Right cardiac atrium (tissue), 5 donors: ENCODE data around the gene PGM1. TPM values are rescaled to one million over a fixed set of nuclear protein-coding genes. Genes with fewer than 3 reads are reported as not detected.

ENCODE experiments used
- ATAC-seq, 2 donors: fragments of 200-7000 bp; cut with Tn5 transposase; one replicate each; pipeline versions ENCODE4 v1.8.0 to v1.9.1; 2020; ENCODE audit warnings: moderate library complexity in 2 of 2, mild to moderate bottlenecking in 1 of 2
- DNase-seq, 3 donors: peaks; one replicate each; pipeline ENCODE4 v3.0.0-alpha.2; 2020
- H3K27ac ChIP-seq: one replicate; pipeline ENCODE4 v1.5.1; 2013; ENCODE audit warnings: mild to moderate bottlenecking, low read length, control low read depth, moderate library complexity
- H3K27me3 ChIP-seq: one replicate; pipeline ENCODE4 v1.6.1; 2013; ENCODE audit not compliant: control insufficient read depth, insufficient read depth
- H3K4me1 ChIP-seq: one replicate; pipeline ENCODE4 v1.6.1; 2013; ENCODE audit warnings: low read length; ENCODE audit not compliant: control insufficient read depth, insufficient read depth
- H3K4me3 ChIP-seq: one replicate; pipeline ENCODE4 v1.5.1; 2013; ENCODE audit warnings: low read length, control low read depth
- H3K9me3 ChIP-seq: one replicate; pipeline ENCODE4 v1.6.1; 2013; ENCODE audit warnings: low read length; ENCODE audit not compliant: control insufficient read depth
- WGBS: extraction: QIAGEN DNeasy Blood & Tissue Kit; methylation state at CpG from one replicate; pipeline ENCODE4 v1.1.7; 2013; 5-methylcytosine and 5-hydroxymethylcytosine counted together
- intact Hi-C, 4 donors: fragments of 100-400 bp; cut with DNase I; formaldehyde crosslinking; loops; one replicate each; pipeline versions ENCODE4 v1.11.0 to v1.14.0; 2022 to 2023
- polyA plus RNA-seq: library from polyadenylated mRNA; stranded (reverse); fragments of 200-250 nt; gene quantifications from one replicate; pipeline ENCODE4 v1.2.3, GENCODE V29; 2013
- total RNA-seq, 4 donors: library from RNA; stranded (reverse); fragmentation: NEBNext Ultra II Directional; extraction: Animal tissue kit (Norgen Biotek cat#: 25700); gene quantifications; one replicate each; pipeline ENCODE4 v1.2.1, GENCODE V29; 2021
- donor health status: healthy with polysubstance abuse.
- donor health status: DM: no; HTN: yes; CAD: no.
- donor health status: DM: no; HTN: no; CAD: no.
- donor health status: DM: no; HTN: yes; CAD: no; lungs with severe emphysema.
- donor health status: DM: yes; HTN: yes; CAD: no.

Gene PGM1
- total and polyA plus RNA-seq, 5 donors, result 96.2 to 255 (median 222) TPM

DNA sequence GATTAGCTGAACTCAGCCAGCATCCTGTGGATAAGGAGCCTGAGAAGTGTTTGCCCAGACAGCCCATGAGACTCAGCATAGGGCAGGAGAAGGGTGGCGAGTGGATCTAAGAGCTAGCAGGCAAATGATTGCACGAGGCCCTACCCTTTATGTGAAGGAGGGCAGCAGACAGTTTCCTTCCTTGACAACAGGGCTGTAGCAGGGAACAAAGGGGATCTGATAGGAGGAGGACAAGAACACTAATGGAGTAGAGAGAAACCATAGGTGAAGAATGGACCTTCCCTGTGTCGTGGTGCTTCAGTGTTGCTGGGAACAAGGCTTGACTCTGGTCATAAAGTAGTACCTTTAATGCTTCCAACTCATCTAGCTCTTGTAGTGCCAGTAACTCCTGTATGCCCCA is 84.3 kb downstream of the PGM1 start:
- 85% methylated on average over 3 of the region's 3 CpGs for WGBS
- intact Hi-C loops, result loop anchor here (5.0 to 10.0 kb wide), 2 partner anchors 567 to 570 kb away; no protein-coding TSS in a partner anchor
- no peak overlapping the region for H3K27ac ChIP-seq
- ATAC-seq (no peak), DNase-seq (no peak)
- no peak overlapping the region for H3K4me3 ChIP-seq
- H3K27me3 ChIP-seq, result no peaks in the 10 kb centered on the region
- no peaks in the 10 kb centered on the region for H3K9me3 ChIP-seq
- H3K4me1 ChIP-seq, result no peaks in the 10 kb centered on the region

DNA sequence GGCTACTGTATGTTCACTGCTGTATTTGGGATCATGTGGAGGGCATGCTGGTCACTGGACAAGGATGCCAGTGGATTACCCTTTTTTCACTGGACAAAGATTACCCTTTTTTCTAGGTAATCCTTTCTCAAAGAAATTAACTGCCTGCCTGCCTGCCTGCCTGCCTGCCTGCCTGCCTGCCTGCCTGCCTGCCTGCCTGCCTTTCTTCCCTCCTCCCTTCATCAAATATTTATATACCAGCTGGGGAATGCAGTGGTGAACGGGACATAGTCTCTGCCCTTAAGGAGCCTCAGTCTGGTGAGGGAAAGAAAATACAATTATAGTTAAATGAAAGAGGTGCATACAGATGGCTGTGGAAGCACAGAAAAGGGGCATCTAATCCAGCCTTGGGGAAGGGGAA is 85.0 kb downstream of the PGM1 start:
- H3K9me3 ChIP-seq, result no peaks in the 10 kb centered on the region
- no peak for ATAC-seq
- WGBS, result 85% methylated on average over 1 of the region's 1 CpG
- no peaks in the 10 kb centered on the region for H3K27me3 ChIP-seq
- intact Hi-C loops, result loop anchor here (5.0 to 10.0 kb wide), 2 partner anchors 567 to 569 kb away; no protein-coding TSS in a partner anchor
- DNase-seq, result no peak
- no peak overlapping the region for H3K4me3 ChIP-seq
- H3K4me1 ChIP-seq, result no peaks in the 10 kb centered on the region
- H3K27ac ChIP-seq, result no peak overlapping the region

DNA sequence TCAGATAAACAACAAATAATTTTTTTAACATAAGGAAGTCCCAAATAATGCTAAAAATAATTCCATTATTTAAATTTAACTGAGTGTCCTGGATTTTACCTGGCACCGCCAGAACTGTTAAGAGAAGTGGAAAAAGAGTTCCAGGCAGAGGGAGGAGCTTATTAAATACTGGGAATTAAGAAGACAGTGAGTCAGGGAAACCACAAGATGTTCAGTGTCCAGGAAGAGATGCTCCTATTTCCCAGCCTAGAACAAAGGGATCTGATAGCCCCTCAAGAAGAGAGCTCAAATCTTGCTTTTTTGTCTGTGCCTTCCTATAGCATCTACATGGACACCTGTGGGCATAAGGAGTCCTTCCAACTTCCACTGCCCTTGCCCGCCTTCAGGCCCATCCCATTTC is 85.9 kb downstream of the PGM1 start:
- Histone ChIP-seq H3K27me3 (no peaks in the 10 kb centered on the region), H3K9me3 (no peaks in the 10 kb centered on the region), H3K27ac (no peak overlapping the region), H3K4me1 (no peaks in the 10 kb centered on the region), H3K4me3 (no peak overlapping the region)
- intact Hi-C loops, result loop anchor here (5.0 to 10.0 kb wide), 2 partner anchors 566 to 568 kb away; no protein-coding TSS in a partner anchor
- ATAC-seq (no peak), DNase-seq (no peak)
- WGBS, result 93% methylated on average over 2 of the region's 2 CpGs

DNA sequence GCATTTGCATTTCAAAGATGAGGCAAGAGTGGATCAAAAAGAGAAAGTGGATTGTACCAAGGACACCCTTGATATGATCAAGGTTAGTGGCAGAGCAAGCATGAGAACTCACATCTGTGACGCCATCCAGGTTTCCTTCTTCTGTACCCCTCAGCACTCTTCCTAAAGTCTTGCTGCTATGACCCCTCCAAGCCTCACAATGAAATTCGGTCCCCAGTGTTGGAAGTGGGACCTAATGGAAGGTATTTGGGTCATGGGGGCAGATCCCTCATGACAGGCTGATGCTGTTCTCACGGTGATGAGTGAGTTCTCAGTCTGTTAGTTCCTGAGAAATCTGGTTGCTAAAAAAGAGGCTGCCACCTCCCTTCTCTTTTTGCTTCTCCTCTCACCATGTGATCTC is 86.4 kb downstream of the PGM1 start:
- DNase-seq (no peak), ATAC-seq (no peak)
- Histone ChIP-seq H3K27me3 (no peaks in the 10 kb centered on the region), H3K4me1 (no peaks in the 10 kb centered on the region), H3K27ac (no peak overlapping the region), H3K4me3 (no peak overlapping the region), H3K9me3 (no peaks in the 10 kb centered on the region)
- intact Hi-C loops, result loop anchor here (5.0 to 10.0 kb wide), 2 partner anchors 565 to 568 kb away; no protein-coding TSS in a partner anchor
- WGBS, result 89% methylated on average over 3 of the region's 3 CpGs

DNA sequence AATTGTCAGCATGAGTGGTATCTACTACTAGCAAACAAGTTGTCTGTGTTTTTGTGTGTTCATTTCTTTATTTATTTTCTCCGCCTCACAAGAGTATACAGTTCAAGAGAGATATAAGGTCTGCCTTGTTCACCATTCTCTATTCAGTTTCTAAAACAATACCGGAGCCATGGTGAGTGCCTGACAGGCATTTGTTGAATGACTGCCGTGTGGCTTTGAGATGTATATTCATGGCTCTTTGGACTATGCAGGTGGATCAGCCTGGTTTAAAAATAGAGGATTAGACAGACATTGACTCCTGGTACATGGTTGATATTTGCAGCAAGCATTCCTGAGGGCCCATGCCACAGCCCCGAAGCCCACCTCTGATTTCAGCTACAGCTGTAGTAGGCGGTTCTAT is 89.7 kb downstream of the PGM1 start:
- intact Hi-C loops, result loop anchor here in 1 of 4 donors (10.0 kb wide), 1 partner anchor 452 kb away; no protein-coding TSS in a partner anchor
- WGBS, result 94% methylated on average over 5 of the region's 5 CpGs
- no peak overlapping the region for H3K4me3 ChIP-seq

DNA sequence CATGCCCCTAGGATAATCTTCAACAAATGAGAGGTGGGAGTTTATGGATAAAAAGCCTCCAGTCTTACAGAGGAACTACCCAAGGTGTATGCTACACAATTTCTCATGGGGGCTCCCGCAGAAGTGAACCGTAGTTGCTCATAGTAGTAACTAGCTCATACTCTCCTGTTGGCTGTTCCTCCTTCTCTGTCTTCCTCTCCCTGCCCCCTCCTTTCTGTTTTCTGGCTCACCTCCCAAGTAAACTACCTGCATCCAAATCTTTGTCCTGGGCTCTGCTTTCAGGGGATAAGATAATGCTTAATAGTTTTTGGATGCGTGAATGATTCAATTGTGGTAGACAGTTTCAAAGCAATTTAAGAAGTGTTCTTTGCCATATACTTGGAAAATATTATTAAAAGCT is 90.5 kb downstream of the PGM1 start:
- intact Hi-C loops, result loop anchor here in 1 of 4 donors (10.0 kb wide), 1 partner anchor 451 kb away; no protein-coding TSS in a partner anchor
- 64% methylated on average over 3 of the region's 3 CpGs for WGBS
- ATAC-seq, result no peak

More for the DNA sequence above, 89.7 kb downstream of the PGM1 start:
- no peak for ATAC-seq
- Histone ChIP-seq H3K27ac (no peak overlapping the region), H3K4me1 (no peaks in the 10 kb centered on the region), H3K9me3 (no peaks in the 10 kb centered on the region), H3K27me3 (no peaks in the 10 kb centered on the region)
- DNase-seq, result no peak

DNA sequence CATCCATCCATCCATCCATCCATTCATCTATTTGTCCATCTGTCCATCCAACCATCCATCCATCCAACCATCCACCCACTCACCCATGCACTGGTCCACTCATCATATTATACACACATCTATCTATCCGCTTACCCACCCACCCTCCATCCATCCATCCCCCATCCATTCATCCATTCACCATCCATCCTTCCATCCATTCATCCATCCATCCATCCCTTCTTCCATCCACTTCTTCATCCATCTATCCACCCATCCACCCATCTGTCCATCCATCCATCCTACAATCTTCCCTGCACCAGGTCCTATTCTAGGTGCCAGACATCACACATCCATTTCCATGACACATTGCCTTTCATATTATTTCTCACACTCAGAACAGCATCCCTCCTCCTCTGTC is 93.5 kb downstream of the PGM1 start:
- ATAC-seq (no peak), DNase-seq (no peak)
- Histone ChIP-seq H3K9me3 (no peaks in the 10 kb centered on the region), H3K27ac (no peak overlapping the region), H3K27me3 (no peaks in the 10 kb centered on the region), H3K4me1 (no peaks in the 10 kb centered on the region), H3K4me3 (no peak overlapping the region)
- WGBS, result 98% methylated on average over 1 of the region's 1 CpG
- intact Hi-C loops, result loop anchor here in 1 of 4 donors (10.0 kb wide), 1 partner anchor 448 kb away; no protein-coding TSS in a partner anchor

More for the DNA sequence above, 90.5 kb downstream of the PGM1 start:
- Histone ChIP-seq H3K27me3 (no peaks in the 10 kb centered on the region), H3K4me3 (no peak overlapping the region), H3K9me3 (no peaks in the 10 kb centered on the region), H3K27ac (no peak overlapping the region), H3K4me1 (no peaks in the 10 kb centered on the region)
- no peak for DNase-seq

DNA sequence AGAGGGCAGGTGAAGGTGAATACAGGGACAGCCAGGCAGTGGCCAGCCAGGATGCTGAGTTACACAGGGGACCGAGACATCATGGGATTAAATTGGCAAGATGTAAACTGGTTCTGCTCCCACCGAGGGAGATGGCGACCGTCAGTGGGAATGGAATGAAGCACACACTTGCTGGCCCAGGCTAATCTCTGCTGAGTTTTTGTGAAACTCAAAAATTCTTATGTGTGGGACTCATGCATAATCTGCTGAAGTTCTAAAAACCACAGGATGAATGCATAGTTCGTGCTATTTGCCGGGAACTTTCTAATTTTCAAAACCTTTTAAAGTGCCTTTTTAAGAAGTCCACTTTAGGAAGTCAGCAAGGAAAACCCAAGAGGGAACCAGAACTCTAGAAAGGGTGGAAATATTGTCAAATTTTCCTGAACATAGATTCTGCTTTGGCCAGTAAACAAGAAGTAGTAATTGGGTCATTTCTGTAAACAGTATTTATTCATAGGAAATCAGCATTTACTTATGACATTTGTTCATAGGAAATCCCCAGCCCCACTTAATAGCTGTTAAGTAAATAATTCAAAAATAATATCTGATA is 95.2 kb downstream of the PGM1 start:
- no peak overlapping the region for H3K27ac ChIP-seq
- H3K9me3 ChIP-seq, result no peaks in the 10 kb centered on the region
- intact Hi-C loops, result loop anchor here in 1 of 4 donors (10.0 kb wide), 1 partner anchor 446 kb away; no protein-coding TSS in a partner anchor
- no peak for ATAC-seq
- no peaks in the 10 kb centered on the region for H3K27me3 ChIP-seq
- no peaks in the 10 kb centered on the region for H3K4me1 ChIP-seq
- no peak for DNase-seq
- H3K4me3 ChIP-seq, result no peak overlapping the region
- 55% methylated on average over 6 of the region's 6 CpGs for WGBS

DNA sequence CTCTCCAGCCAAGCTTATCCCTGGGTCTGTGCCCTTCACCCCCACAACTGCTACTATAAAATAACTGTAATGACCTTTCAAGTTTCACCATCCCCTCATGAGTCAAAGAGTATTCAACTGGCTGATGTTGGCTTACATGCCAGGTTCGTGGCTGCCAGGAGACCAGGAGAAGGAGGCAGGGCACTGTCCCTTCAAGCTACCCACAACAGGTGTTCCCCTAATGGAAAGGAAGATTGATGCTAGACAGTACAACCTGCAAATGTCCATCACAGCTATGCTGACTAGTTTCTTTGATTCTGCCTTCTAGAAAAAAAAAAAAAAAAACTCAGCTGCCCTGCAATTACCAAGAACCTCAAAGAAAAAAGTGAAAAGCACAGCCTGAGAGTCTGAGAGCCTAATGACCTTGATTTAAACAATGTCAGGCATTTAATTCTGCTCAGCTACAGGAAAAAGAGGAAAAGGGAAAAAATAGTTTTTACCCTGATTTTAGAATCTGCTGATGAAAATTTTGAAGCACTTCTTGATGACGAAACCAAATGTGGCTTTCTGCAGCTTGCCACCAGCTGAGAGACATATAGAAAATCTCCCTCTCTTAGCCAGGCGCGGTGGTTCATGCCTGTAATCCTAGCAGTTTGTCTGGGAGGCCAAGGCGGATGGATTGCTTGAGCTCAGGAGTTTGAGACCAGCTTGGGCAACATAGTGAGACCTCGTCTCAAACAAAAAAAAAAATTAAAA is 97.9 kb downstream of the PGM1 start:
- 88% methylated on average over 6 of the region's 6 CpGs for WGBS
- H3K27ac ChIP-seq, result no peak overlapping the region
- no peaks in the 10 kb centered on the region for H3K27me3 ChIP-seq
- H3K4me3 ChIP-seq, result no peak overlapping the region
- no peaks in the 10 kb centered on the region for H3K4me1 ChIP-seq
- DNase-seq, result no peak
- ATAC-seq, result no peak
- intact Hi-C loops, result loop anchor here in 3 of 4 donors (5.0 to 10.0 kb wide), 5 partner anchors 84 to 551 kb away; partner anchors contain the start of gene ROR1 (in 1 of the 3)
- H3K9me3 ChIP-seq, result no peaks in the 10 kb centered on the region

DNA sequence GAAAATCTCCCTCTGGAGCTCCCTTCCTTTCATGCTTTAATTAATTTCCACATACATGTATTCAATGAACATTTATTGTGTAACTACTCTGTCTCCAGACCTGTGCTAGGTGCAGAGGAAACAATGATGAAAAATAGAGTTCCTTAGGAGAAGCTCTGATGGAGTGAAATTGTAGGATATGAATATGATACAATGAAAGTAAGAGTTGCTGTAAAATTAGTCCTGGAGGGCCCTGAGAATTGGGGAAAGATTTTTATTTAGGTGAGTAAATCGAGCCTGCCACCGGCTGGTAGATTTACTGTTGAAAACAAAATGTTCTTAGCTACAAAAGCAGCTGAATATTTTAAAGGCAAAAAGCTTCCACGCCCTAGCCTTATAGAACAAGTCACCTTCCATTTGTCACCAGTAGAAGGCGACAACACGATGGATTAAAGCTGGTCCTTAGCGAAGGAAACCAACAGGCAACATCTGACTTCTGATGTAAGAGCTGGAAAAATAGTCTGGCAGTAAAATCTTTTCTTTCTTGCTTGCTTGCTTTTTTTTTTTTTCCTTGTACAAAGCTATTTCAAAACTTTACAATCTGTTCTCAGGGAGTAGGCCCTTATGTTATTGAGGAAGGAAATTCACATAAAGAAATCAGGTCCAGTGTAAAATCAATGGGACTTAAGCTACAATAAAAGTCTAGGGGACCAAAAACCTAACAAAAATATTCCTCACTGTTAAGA is 98.7 kb downstream of the PGM1 start:
- DNase-seq (no peak), ATAC-seq (peak; percentile 87 to 90)
- H3K4me3 ChIP-seq, result no peak overlapping the region
- intact Hi-C loops, result loop anchor here in 3 of 4 donors (5.0 to 10.0 kb wide), 5 partner anchors 83 to 550 kb away; partner anchors contain the start of gene ROR1 (in 1 of the 3)
- H3K9me3 ChIP-seq, result no peaks in the 10 kb centered on the region
- under 1% methylated on average over 6 of the region's 6 CpGs for WGBS
- no peak overlapping the region for H3K27ac ChIP-seq
- H3K4me1 ChIP-seq, result no peaks in the 10 kb centered on the region
- no peaks in the 10 kb centered on the region for H3K27me3 ChIP-seq
